Esophagus squamous epithelium (tissue), 5 donors: ENCODE results near the gene CHMP2A. TPM values are rescaled to one million over a fixed set of nuclear protein-coding genes. Genes with fewer than 3 reads are reported as not detected.

Experiments
- DNase-seq: peaks from one replicate; lab custom pipeline; 2025; lab: John Stamatoyannopoulos, UW
- H3K27ac ChIP-seq, 4 donors: fragments of 200-600 bp; sonication (generic); one replicate each; pipeline ENCODE4 v1.5.1; 2016 to 2019; ENCODE audit warnings: mild to moderate bottlenecking in 1 of 4
- H3K27me3 ChIP-seq, 4 donors: fragments of 200-600 bp; sonication (generic); 1 replicate in 3 of 4; 2 replicates in 1 of 4; pipeline versions ENCODE4 v1.5.1 to v1.6.0; 2017 to 2021; ENCODE audit warnings: antibody characterized with exemption in 1 of 4
- H3K36me3 ChIP-seq, 3 donors: fragments of 200-600 bp; sonication (generic); one replicate each; pipeline ENCODE4 v1.5.1; 2016 to 2019
- H3K4me1 ChIP-seq, 3 donors: fragments of 200-600 bp; sonication (generic); one replicate each; pipeline ENCODE4 v1.5.1; 2017 to 2019
- H3K4me3 ChIP-seq, 4 donors: fragments of 200-600 bp; sonication (generic); 1 replicate in 3 of 4; 2 replicates in 1 of 4; pipeline ENCODE4 v1.5.1; 2016 to 2019; ENCODE audit warnings: mild to moderate bottlenecking in 2 of 4, moderate library complexity in 1 of 4
- H3K9me3 ChIP-seq, 3 donors: fragments of 200-600 bp; sonication (generic); one replicate each; pipeline ENCODE4 v1.5.1; 2016 to 2019
- CTCF ChIP-seq, 6 experiments: fragments of 450-650 bp in 4 of 6; fragments of 200-600 bp in 2 of 6; sonication (generic) in 2 of 6; IDR thresholded peaks; one replicate each; pipeline ENCODE4 v1.5.1; 2016 to 2019; ENCODE audit warnings: antibody characterized with exemption in 6 of 6, mild to moderate bottlenecking in 4 of 6, moderate library complexity in 4 of 6
- POLR2A ChIP-seq, 4 donors: fragments of 450-650 bp; IDR thresholded peaks; one replicate each; pipeline ENCODE4 v1.6.1; 2017; ENCODE audit warnings: antibody characterized with exemption in 4 of 4, mild to moderate bottlenecking in 4 of 4, moderate library complexity in 3 of 4
- WGBS, 2 donors: methylation state at CpG; one replicate each; pipeline ENCODE4 v1.1.5; 2018; 5-methylcytosine and 5-hydroxymethylcytosine counted together
- intact Hi-C: fragments of 100-400 bp; cut with DNase I; formaldehyde crosslinking; loops from one replicate; pipeline ENCODE4 v1.15.0; 2022
- total RNA-seq, 4 donors: library from RNA; depleted of rRNA; stranded (reverse); fragments of >200 nt; gene quantifications; one replicate each; pipeline ENCODE4 v1.1.0, GENCODE V29; 2016
- donor health status: DM: yes; HTN: yes; CAD: no.

The CHMP2A gene
- 10 to 100 TPM; 76.5 to 99.5 (median 86.6) TPM for total RNA-seq

- WGBS, 2 donors, result 1 to 2% methylated on average over 14 to 18 of the region's 69 CpGs
- peaks cover 19 to 58% (median 41%) of the 10 kb centered on the region in 3 donors for H3K36me3 ChIP-seq
- H3K27ac ChIP-seq, result peak within 1 kb of the TSS; percentile 90 to 100 (median 97)
- peaks cover 29 to 52% (median 33%) of the 10 kb centered on the region in 3 donors for H3K4me1 ChIP-seq
- no peaks in the 10 kb centered on the region for H3K9me3 ChIP-seq
- no peaks in the 10 kb centered on the region for H3K27me3 ChIP-seq
- peak in 1 of 6 experiments; percentile 38 for TF ChIP-seq CTCF (IDR thresholded peaks at IDR 0.05)
- peak in 3 of 4 donors; percentile 71 to 75 (median 73) for TF ChIP-seq POLR2A (IDR thresholded peaks at IDR 0.05)
- peak within 1 kb of the TSS; percentile 55 to 79 (median 74) for H3K4me3 ChIP-seq
- no peak for DNase-seq
- intact Hi-C loops, result no loop called here
Observed at GRCh38 chr19:58554494-58555368, at the start of gene CHMP2A. Gene CHMP2A (minus strand): TSS chr19:58555105. CDS start chr19:58554212, 893 bp downstream.

- no peak overlapping the region for H3K4me3 ChIP-seq
- no peak for DNase-seq
- no peaks in the 10 kb centered on the region for H3K27me3 ChIP-seq
- H3K9me3 ChIP-seq, result no peaks in the 10 kb centered on the region
- peaks cover 0 to 4% (median 0%) of the 10 kb centered on the region in 3 donors for H3K4me1 ChIP-seq
- intact Hi-C loops, result no loop called here
- no peak overlapping the region for H3K27ac ChIP-seq
- peaks cover 7 to 28% (median 11%) of the 10 kb centered on the region in 3 donors for H3K36me3 ChIP-seq
- WGBS, 2 donors, result 60 to 93% methylated on average over 1 to 3 of the region's 4 CpGs
- TF ChIP-seq POLR2A (IDR thresholded peaks at IDR 0.05) (no peak), CTCF (IDR thresholded peaks at IDR 0.05) (no peak)
Observed at GRCh38 chr19:58586133-58586765, 31.3 kb upstream of the CHMP2A start.

GRCh38 chr19:58585442-58586132 is 30.7 kb upstream of the CHMP2A start:
- Histone ChIP-seq H3K36me3 (peaks cover 7 to 30% (median 11%) of the 10 kb centered on the region in 3 donors), H3K27ac (no peak overlapping the region), H3K4me1 (peaks cover 0 to 10% (median 0%) of the 10 kb centered on the region in 3 donors), H3K4me3 (no peak overlapping the region), H3K9me3 (no peaks in the 10 kb centered on the region), H3K27me3 (no peaks in the 10 kb centered on the region)
- TF ChIP-seq POLR2A (IDR thresholded peaks at IDR 0.05) (no peak), CTCF (IDR thresholded peaks at IDR 0.05) (no peak)
- intact Hi-C loops, result no loop called here
- 71 to 93% methylated on average over 6 of the region's 6 CpGs for WGBS, 2 donors
- DNase-seq, result no peak

- intact Hi-C loops, result no loop called here
- no peak overlapping the region for H3K4me3 ChIP-seq
- TF ChIP-seq POLR2A (IDR thresholded peaks at IDR 0.05), result no peak
- TF ChIP-seq CTCF (IDR thresholded peaks at IDR 0.05), result no peak
- H3K9me3 ChIP-seq, result no peaks in the 10 kb centered on the region
- peaks cover 7 to 30% (median 11%) of the 10 kb centered on the region in 3 donors for H3K36me3 ChIP-seq
- peaks cover 0 to 10% (median 0%) of the 10 kb centered on the region in 3 donors for H3K4me1 ChIP-seq
- H3K27ac ChIP-seq, result no peak overlapping the region
- DNase-seq, result no peak
- H3K27me3 ChIP-seq, result no peaks in the 10 kb centered on the region
- 89 to 91% methylated on average over 8 to 9 of the region's 9 CpGs for WGBS, 2 donors
Observed at GRCh38 chr19:58584498-58585441, 29.9 kb upstream of the CHMP2A start.
